Posterior cingulate gyrus (tissue), 11 donors: Measurements from ENCODE around the gene DST.

Source experiments
- DNase-seq, 10 donors: peaks; one replicate each; pipeline versions ENCODE4 v3.0.0 to v3.0.0-alpha.2; 2020 to 2021; ENCODE audit warnings: mixed read lengths in 3 of 10
- intact Hi-C: fragments of 100-400 bp; cut with DNase I; formaldehyde crosslinking; loops from one replicate; pipeline ENCODE4 v1.15.1; 2023

The DST gene

DNA sequence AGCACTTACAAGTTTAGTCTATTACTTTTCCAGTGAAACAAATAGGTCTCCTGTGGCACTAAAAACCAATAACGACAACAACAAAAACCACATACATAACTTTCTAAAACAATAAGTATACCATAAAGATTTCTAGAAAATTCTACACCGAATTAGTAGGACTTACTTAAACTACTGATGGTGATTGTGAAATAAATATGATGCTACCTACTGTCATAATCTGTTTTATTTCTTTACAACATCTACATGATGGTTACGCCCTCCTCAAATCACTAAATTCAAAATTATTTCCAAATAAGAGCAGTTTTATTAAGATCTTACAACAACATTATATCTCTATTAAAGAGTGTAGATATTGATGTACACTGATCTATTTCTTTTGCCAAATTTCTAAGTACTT lies 147.0 kb downstream of the DST start:
- intact Hi-C loops: loop anchor here (10.0 kb wide), 1 partner anchor 49 kb away; no protein-coding TSS in a partner anchor

DNA sequence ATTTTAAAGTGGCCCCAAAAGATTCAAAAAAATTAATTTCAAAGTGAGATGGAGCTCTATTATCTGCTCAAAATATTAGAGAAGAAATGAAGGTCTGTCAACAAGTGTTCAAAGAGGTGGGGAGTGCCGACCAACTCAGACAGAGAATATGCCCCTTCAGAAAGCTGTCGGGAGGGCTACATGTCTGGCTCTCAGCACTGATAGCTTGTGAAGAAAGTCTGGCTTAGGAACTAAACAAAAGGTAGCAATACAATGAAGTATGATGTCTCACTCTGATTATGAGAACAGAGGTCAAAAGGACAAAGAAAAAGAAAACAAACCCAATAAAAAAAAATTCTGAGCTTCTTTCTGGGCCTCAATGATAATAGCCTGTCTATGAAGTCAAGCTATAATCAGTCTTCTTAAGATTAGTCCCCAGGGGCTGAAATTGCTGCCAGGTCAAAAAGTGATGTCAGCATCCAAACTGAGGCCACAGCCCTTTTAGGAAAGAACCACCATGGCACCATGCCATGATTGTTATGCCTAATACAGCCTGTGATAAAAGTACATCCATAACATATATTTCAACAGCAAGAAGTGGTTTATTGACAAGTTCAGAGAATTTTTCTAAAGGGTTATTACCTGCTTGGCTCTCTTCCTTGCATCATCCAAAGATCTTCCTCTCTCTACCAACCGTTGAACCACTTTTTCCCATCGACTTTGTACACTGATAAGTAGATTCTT lies 150.9 kb downstream of the DST start:
- intact Hi-C loops: loop anchor here (10.0 kb wide), 1 partner anchor 53 kb away; no protein-coding TSS in a partner anchor
- DNase-seq: no peak

More for the DNA sequence above, 147.0 kb downstream of the DST start:
- no peak for DNase-seq

- no peak for DNase-seq
- intact Hi-C loops: loop anchor here (10.0 kb wide), 1 partner anchor 54 kb away; no protein-coding TSS in a partner anchor
Measured at GRCh38 chr6:56490993-56491392, 151.7 kb downstream of the DST start.

- DNase-seq: no peak
- intact Hi-C loops: no loop called here
Measured at GRCh38 chr6:56489559-56489958, 153.1 kb downstream of the DST start.

DNA sequence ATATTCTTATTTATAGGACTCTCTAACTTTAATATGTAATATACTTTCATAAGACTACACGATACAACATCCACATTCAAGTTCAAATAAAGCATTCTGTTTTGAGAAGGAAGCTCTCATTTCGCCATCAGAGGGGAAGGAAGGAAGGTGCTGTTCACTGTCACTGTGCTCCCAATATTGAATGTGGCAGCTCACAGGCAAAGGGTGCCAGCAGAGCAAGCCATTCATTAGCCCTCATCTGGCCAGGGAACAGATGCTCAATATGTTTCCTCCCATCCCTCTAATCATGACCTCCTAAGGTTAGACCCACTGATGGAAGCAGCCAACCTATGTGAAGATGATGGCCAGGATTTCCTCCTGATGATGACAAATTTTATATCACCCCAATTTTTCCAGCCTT lies 154.4 kb downstream of the DST start:
- DNase-seq: no peak
- intact Hi-C loops: no loop called here

GRCh38 chr6:56486681-56487080 lies 156.0 kb downstream of the DST start:
- DNase-seq: no peak
- intact Hi-C loops: no loop called here

- intact Hi-C loops: no loop called here
- no peak for DNase-seq
Measured at GRCh38 chr6:56484669-56485068, 158.0 kb downstream of the DST start.

- no peak for DNase-seq
- intact Hi-C loops: no loop called here
Measured at GRCh38 chr6:56483929-56484328, 158.8 kb downstream of the DST start.

- DNase-seq: no peak
- intact Hi-C loops: no loop called here
Measured at GRCh38 chr6:56482525-56482924, 160.2 kb downstream of the DST start.

DNA sequence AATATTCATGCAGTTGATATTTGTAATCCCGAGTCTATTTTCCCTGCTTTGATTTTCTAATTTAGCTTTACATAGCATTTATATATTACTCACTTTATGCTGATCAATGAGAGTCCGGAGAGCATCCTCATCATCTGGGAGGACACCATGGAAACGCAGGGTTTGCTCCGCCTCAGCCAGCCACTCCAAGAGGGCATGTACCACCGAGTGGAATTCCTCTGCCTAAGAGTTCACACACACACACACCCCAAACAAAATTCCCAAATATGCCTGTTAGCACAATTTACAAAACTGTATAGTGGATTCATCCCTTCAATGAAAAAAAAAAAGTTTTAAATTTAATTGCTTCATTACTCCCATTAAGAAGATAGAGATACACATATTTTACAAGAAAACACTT lies 160.7 kb downstream of the DST start:
- intact Hi-C loops: no loop called here

DNA sequence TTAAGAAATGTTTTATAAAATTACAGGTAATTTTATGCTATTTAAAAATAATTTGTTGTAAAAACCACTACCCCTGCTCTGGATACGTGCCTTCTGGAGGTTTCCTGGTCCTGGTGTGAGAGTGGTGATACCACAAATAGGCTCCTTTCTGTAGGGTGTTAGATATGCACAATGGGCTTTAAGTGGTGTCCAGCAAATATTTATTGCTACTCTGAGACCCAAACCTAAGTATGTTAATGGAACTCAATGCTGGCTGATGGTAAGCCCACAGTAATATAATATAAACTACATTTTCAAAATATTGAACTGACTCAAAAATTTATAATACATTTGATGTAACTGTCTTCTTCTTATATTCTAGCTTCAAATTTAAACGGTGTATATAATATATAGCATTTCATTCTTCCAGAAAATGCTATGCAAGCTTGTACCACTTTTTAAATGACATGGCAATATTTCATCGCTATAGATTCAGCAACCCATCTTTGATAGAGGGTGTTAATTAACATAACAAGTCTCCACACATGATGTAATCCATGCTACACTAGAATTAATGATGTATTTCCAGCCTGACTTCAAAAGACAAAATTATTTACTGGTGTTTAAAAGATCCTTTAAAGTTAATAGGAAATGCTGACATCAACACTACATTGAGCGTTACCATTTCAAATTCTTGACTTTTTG lies 161.9 kb downstream of the DST start:
- intact Hi-C loops: no loop called here

More for the DNA sequence above, 160.7 kb downstream of the DST start:
- DNase-seq: no peak

DNA sequence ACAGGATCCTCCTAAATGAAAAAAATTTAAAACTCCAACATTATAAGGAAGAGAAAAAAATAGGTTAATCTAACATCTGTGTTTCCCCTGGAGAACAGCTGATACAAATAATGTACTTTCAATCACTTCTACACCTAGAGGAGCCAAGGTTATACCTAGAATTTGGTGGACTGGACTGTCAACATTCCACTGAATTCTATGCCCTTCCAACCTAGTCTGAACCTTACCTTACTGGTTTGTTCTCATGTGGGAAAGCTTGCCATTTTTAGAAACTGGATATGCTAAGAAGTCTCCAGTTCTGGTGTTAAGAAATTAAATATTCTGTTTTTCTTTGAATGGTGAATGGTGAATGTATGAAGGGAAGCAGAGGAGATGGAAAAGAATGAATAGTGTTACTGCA lies 162.4 kb downstream of the DST start:
- intact Hi-C loops: no loop called here
- no peak for DNase-seq

More for the DNA sequence above, 161.9 kb downstream of the DST start:
- DNase-seq: no peak

DNA sequence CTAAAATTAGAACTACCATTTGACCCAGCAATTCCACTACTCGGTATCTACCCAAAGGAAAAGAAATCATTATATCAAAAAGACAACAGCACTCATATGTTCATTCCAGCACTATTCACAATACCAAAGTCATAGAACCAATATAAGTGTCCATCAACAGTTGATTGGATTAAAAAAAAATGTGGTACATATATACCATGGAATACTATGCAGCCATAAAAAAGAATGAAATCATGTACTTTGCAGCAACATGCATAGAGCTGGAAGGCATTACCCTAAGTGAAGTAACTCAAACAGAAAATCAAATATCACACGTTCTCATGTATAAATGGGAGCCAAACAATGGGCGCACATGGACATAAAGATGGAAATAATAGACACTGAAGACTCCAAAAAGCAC lies 163.3 kb downstream of the DST start:
- DNase-seq: no peak
- intact Hi-C loops: no loop called here

DNA sequence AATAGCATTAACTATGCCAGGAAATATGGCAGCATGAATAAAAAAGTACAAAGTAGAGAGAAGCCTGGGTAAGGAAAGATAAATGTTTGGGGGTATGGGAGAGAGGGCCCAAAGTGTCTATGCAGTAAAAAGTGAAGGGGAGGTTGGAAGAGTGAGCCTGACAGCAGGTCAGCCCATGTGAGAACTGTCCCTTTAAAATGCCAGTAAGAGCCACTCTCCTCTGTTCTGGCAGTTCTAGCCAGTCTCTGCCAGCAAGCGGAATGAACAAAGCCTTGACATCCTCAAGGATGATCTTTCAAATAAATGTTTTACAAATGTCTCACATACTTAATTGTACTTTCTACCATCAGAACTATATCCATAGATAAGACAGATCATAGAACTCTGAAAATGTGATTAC lies 164.5 kb downstream of the DST start:
- DNase-seq: no peak
- intact Hi-C loops: no loop called here

GRCh38 chr6:56477241-56477640 lies 165.4 kb downstream of the DST start:
- DNase-seq: peak in 6 of 10 donors; percentile 13 to 76 (median 22)
- intact Hi-C loops: no loop called here

- intact Hi-C loops: no loop called here
- DNase-seq: no peak
Measured at GRCh38 chr6:56475736-56476457, 166.8 kb downstream of the DST start.

DNA sequence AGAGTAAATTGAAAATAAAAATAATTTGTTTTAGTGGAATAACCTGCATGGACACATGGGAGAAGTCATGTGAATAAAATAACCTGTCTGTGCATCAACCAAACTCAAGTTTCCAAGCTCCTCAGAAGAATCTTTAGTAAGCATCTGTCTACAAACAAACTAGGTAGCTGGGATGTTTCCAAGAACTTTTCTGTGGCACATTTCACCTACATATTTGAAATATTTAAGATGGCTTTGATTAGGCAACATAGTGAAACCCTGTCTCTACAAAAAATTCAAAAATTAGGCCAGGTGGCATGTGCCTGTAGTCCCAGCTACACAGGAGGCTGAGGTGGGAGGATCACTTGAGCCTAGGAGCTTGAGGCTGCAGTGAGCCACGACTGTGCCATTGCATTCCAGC lies 168.2 kb downstream of the DST start:
- intact Hi-C loops: no loop called here
- DNase-seq: no peak

DNA sequence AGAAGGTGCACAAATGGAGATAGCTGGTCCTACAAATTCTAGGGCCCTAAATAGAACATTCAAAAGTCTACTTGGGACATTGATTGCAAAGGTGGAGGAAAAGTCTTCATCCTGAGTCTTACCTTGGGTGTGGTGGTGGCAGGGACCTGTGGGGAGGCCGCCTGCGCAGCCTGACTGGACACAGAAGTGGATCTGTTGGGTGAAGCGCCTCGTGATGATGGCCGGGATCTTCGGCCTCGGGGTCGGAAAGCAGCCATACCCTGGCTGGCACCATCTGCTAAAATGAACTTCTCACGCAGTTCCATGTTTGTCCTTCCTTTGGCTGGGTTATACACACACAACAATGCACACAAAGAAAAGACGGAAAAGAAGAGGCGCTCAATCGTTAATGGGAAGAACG lies 179.2 kb downstream of the DST start:
- intact Hi-C loops: no loop called here
- DNase-seq: peak in 1 of 10 donors; percentile 59

DNA sequence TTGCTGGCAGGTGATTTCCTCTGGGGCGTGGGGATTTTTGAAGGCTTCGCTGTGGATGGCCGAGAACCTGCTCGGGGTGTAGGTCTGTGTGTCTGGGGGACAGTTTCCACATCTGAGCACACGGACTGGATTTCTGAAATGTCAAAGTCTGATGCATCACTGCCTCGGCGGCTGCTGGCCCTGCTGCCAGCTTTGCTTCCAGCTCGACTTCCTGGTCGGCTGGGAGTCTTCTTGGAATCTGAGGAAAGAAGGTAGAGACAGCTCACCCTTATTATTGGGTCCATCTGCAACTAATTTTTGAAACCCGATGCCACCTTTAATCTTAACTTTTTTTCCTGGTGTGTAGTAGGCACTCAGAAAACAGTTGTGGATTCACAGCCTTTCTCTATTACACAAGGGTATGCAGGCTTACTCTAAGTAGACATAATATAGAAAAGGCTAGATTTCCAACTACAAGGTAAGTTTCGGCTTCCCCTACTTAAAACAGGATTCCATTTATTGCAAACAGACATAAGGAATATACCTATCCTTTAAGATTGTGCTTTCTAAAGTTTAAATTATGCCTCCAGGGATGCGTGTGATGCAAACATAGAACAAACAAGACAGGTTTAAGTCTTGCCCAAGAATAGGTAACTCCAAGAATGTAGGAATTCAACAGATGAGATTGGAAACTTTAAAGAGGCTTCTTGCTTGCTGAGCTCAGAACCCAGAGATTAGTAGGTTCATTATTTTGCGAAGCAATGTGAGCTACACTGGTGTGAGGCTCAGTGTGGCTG lies 183.5 kb downstream of the DST start:
- no peak for DNase-seq
- intact Hi-C loops: loop anchor here (10.0 kb wide), 1 partner anchor 94 kb away; no protein-coding TSS in a partner anchor

- intact Hi-C loops: loop anchor here (10.0 kb wide), 1 partner anchor 94 kb away; no protein-coding TSS in a partner anchor
- no peak for DNase-seq
Measured at GRCh38 chr6:56458324-56458884, 184.3 kb downstream of the DST start.
